Parietal lobe (tissue), 1 donor: ENCODE data around the gene DNAH14. TPM values are rescaled to one million over a fixed set of nuclear protein-coding genes. Genes with fewer than 3 reads are reported as not detected.

Experiments used
- total RNA-seq: library from RNA; depleted of rRNA; stranded (reverse); fragments of >200 nt; gene quantifications from one replicate; pipeline ENCODE4 v1.2.3, GENCODE V29; 2014

Gene DNAH14
- total RNA-seq, result 19.1 TPM

DNA sequence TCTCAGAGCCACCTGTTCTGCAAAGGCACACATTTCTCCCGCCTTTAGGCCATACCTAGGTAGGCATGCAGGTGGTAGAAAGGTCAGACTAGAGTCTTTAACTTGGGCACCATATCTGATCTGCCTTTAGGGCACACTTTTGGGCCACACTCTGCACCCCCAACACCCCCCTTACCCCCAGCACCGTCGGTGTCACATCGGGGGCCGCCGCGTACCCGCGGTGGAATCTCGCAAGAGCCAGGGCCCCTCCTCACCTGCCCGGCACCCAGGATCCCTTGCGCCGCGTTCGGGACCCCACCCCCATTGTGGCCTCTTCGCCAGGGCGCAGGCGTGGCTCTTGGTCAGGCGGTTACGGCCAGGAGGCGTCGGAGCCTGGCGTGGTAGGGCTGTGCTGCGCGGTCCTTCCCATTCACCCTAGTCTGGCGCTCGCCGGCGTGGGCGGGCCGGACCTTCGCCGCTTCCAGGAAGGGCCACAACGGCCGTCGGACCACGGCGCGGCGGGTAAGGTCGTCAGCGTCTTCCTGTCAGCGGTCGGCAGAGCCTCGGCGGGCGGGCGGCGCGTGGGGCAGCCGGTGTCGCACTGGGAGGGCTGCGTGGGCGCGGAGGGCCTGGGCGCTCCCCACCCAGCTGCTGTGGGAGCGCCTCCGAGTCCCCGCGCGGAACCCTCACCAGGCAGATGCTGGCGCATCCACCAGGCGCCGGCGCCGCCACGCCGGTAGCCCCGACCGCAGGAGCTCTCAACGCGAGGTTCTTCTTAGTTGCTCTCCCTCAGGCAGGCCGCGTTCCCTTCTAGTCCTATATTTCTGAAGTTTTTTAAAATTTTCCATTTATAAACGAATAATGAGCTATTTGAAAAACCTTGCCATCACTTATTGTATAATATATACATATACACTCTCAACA, at the start of gene DNAH14:
Gene DNAH14 (plus strand): TSS at position 341 of the 903 bp plus-strand sequence. CDS start 23,028 bp downstream, outside the sequence.

DNA sequence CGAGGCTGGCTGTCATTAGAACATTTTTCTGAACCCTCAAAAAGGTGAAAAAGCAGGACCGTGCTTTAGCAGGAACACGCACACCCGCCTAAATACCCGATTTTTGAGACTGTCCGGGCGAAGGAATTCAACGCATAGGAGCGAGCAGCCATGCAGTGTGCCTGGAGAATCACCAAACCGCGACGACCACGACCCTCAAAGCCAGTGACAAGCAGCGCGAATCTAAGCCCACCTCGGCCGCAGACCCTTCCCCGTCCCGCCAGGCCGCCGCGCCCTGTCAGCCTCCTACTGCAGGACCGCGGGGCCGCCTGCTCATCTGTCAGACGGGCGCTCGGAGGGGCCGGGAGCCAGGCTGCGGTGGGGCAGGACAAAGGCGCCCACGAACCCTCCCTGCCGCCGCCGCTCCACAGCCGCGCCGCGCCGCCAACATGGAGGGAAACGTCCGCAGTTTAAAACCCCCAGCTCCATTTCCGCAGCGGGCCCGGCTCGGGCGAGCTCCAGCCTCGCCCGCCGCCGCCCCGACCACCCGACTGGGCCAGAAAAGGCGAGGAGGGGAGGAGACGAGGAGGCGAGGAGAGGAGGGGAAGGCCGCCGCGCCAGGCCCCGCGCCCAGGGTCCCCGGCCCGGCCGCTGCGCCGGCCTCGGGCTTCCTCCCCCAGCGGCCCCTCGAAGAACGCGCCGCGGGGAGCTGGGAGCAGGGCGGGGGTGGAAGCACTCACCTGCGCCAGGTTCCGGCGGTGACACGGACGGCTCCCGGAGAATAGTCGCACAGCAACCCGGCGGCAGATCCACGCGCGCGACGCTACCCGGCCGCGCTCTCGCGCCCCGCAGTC, 498.0 kb downstream of the DNAH14 start, which contains the start of gene LBR:
Gene LBR (minus strand): TSS at position 804 of the 833 bp plus-strand sequence. CDS start 3,963 bp downstream, outside the sequence.

